ENCODE results near the gene PKN1.

The PKN1 gene

GRCh38 chr19:14409146-14410023 lies 23.7 kb upstream of the PKN1 start:
- Mint-ChIP-seq H3K36me3 (ENCODE audit: low read depth) (peaks cover 26% of the 10 kb centered on the region), H3K27ac (no peak overlapping the region), H3K27me3 (ENCODE audit: low read depth, poor library complexity) (no peaks in the 10 kb centered on the region), H3K4me3 (no peak overlapping the region), H3K4me1 (peaks cover 29% of the 10 kb centered on the region), H3K9me3 (no peaks in the 10 kb centered on the region)
- TF ChIP-seq CTCF (IDR thresholded peaks at IDR 0.05) = no peak
- no peak for DNase-seq

- TF ChIP-seq CTCF (IDR thresholded peaks at IDR 0.05) = no peak
- Mint-ChIP-seq H3K27ac (no peak overlapping the region), H3K36me3 (ENCODE audit: low read depth) (peaks cover 31% of the 10 kb centered on the region), H3K4me3 (no peak overlapping the region), H3K27me3 (ENCODE audit: low read depth, poor library complexity) (no peaks in the 10 kb centered on the region), H3K4me1 (peaks cover 33% of the 10 kb centered on the region), H3K9me3 (no peaks in the 10 kb centered on the region)
- DNase-seq = no peak
Measured at GRCh38 chr19:14410091-14411051, 22.7 kb upstream of the PKN1 start.

- H3K4me1 Mint-ChIP-seq = peaks cover 34% of the 10 kb centered on the region
- H3K9me3 Mint-ChIP-seq = no peaks in the 10 kb centered on the region
- no peak overlapping the region for H3K27ac Mint-ChIP-seq
- TF ChIP-seq CTCF (IDR thresholded peaks at IDR 0.05) = no peak
- no peak for DNase-seq
- peaks cover 41% of the 10 kb centered on the region for H3K36me3 Mint-ChIP-seq (ENCODE audit: low read depth)
- H3K27me3 Mint-ChIP-seq (ENCODE audit: low read depth, poor library complexity) = no peaks in the 10 kb centered on the region
- H3K4me3 Mint-ChIP-seq = no peak overlapping the region
Measured at GRCh38 chr19:14411161-14411937, 21.8 kb upstream of the PKN1 start.

GRCh38 chr19:14411938-14412245 lies 21.2 kb upstream of the PKN1 start:
- no peak overlapping the region for H3K4me3 Mint-ChIP-seq
- H3K4me1 Mint-ChIP-seq = peaks cover 33% of the 10 kb centered on the region
- no peak for DNase-seq
- no peak for TF ChIP-seq CTCF (IDR thresholded peaks at IDR 0.05)
- H3K27ac Mint-ChIP-seq = no peak overlapping the region
- peaks cover 44% of the 10 kb centered on the region for H3K36me3 Mint-ChIP-seq (ENCODE audit: low read depth)
- H3K27me3 Mint-ChIP-seq (ENCODE audit: low read depth, poor library complexity) = no peaks in the 10 kb centered on the region
- no peaks in the 10 kb centered on the region for H3K9me3 Mint-ChIP-seq

GRCh38 chr19:14412324-14412995 lies 20.6 kb upstream of the PKN1 start:
- no peak for TF ChIP-seq CTCF (IDR thresholded peaks at IDR 0.05)
- no peak overlapping the region for H3K27ac Mint-ChIP-seq
- H3K4me3 Mint-ChIP-seq = no peak overlapping the region
- peaks cover 35% of the 10 kb centered on the region for H3K4me1 Mint-ChIP-seq
- peaks cover 48% of the 10 kb centered on the region for H3K36me3 Mint-ChIP-seq (ENCODE audit: low read depth)
- H3K27me3 Mint-ChIP-seq (ENCODE audit: low read depth, poor library complexity) = no peaks in the 10 kb centered on the region
- no peaks in the 10 kb centered on the region for H3K9me3 Mint-ChIP-seq
- DNase-seq = no peak
